Prostate gland (tissue), 2 donors: ENCODE data around the gene MROH9.

Source experiments
- CTCF ChIP-seq, 4 experiments: fragments of 200-600 bp in 2 of 4; fragments of 450-650 bp in 2 of 4; sonication (generic) in 2 of 4; IDR thresholded peaks; 1 replicate in 3 of 4; 2 replicates in 1 of 4; pipeline ENCODE4 v1.5.1; 2016 to 2019; ENCODE audit warnings: antibody characterized with exemption in 4 of 4, mild to moderate bottlenecking in 2 of 4, moderate library complexity in 2 of 4
- POLR2AphosphoS5 ChIP-seq: sonication (generic); formaldehyde crosslinking; IDR thresholded peaks from one replicate; pipeline ENCODE4 v1.6.1; 2017; ENCODE audit warnings: antibody characterized with exemption

- TF ChIP-seq CTCF (IDR thresholded peaks at IDR 0.05), result no peak
- no peak for TF ChIP-seq POLR2AphosphoS5
Measured at GRCh38 chr1:171032822-171033702, 97.7 kb downstream of the MROH9 start.
